Measurements from ENCODE around the gene SETDB2. TPM values are rescaled to one million over a fixed set of nuclear protein-coding genes. Genes with fewer than 3 reads are reported as not detected.
A peak's percentile ranks its signal among the peaks of the same experiment; 100 is the strongest.

The SETDB2 gene
- total RNA-seq, 1 experiment from 2014 or later = 4.9 TPM

DNA sequence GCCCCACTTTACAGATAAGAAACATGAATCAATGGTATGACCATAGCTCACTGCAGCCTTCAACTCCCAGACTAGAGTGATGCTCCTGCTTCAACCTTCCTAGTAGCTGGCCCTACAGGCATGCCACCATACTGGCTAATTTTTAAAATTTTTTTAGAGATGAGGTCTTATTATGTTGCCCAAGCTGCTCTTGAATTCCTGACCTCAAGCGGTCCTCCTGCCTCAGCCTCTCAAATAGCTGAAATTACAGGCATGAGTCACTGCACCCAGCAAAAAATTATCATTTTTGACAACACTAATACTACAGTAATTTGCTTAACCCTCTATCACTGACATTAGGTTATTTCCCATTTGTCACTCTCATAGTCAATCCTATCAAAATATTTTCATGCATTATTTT is 15.0 kb upstream of the SETDB2 start:
- Mint-ChIP-seq H3K4me1 (ENCODE audit: low read depth, unreplicated experiment) (no peaks in the 10 kb centered on the region), H3K27ac (ENCODE audit: unreplicated experiment) (no peak overlapping the region), H3K9me3 (ENCODE audit: low read depth, unreplicated experiment) (no peaks in the 10 kb centered on the region), H3K36me3 (ENCODE audit: insufficient read depth, unreplicated experiment) (no peaks in the 10 kb centered on the region), H3K4me3 (ENCODE audit: low read depth, unreplicated experiment) (no peak overlapping the region), H3K27me3 (ENCODE audit: unreplicated experiment) (no peaks in the 10 kb centered on the region)
- BruUV-seq (replicated peaks) = no TSS peak
- CTCF ChIA-PET = no interaction called here
- TF ChIP-seq, protein P1, sequence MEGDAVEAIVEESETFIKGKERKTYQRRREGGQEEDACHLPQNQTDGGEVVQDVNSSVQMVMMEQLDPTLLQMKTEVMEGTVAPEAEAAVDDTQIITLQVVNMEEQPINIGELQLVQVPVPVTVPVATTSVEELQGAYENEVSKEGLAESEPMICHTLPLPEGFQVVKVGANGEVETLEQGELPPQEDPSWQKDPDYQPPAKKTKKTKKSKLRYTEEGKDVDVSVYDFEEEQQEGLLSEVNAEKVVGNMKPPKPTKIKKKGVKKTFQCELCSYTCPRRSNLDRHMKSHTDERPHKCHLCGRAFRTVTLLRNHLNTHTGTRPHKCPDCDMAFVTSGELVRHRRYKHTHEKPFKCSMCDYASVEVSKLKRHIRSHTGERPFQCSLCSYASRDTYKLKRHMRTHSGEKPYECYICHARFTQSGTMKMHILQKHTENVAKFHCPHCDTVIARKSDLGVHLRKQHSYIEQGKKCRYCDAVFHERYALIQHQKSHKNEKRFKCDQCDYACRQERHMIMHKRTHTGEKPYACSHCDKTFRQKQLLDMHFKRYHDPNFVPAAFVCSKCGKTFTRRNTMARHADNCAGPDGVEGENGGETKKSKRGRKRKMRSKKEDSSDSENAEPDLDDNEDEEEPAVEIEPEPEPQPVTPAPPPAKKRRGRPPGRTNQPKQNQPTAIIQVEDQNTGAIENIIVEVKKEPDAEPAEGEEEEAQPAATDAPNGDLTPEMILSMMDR (IDR thresholded peaks at IDR 0.05; ENCODE audit: unreplicated experiment) = no peak
- DNase-seq = no peak
- intact Hi-C loops (cut with micrococcal nuclease; ENCODE audit: unreplicated experiment) = no loop called here

DNA sequence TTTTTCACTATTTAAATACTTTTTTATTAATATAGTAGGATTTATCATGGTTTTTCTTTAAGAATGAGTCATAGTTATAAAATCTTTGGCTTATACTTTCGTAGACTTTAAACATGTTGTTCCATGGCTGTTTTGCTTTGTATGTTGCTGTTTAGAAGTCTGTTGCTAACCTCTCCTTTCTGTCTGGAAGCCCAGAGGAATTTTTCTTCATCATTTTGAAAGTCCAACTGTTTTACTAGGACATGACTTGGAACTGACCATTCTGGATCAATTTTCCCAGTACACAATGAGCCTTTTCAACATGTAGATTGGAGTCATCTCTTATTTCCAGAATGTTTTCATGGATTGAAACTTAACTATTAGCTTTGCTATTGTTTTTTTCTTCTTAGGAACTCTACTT is 8.1 kb upstream of the SETDB2 start:
- no peak overlapping the region for H3K27ac Mint-ChIP-seq (ENCODE audit: unreplicated experiment)
- no peaks in the 10 kb centered on the region for H3K4me1 Mint-ChIP-seq (ENCODE audit: low read depth, unreplicated experiment)
- BruUV-seq (replicated peaks) = no TSS peak
- TF ChIP-seq, protein P1 (IDR thresholded peaks at IDR 0.05; ENCODE audit: unreplicated experiment) = no peak
- H3K9me3 Mint-ChIP-seq (ENCODE audit: low read depth, unreplicated experiment) = no peaks in the 10 kb centered on the region
- CTCF ChIA-PET = no interaction called here
- no peaks in the 10 kb centered on the region for H3K27me3 Mint-ChIP-seq (ENCODE audit: unreplicated experiment)
- no peak overlapping the region for H3K4me3 Mint-ChIP-seq (ENCODE audit: low read depth, unreplicated experiment)
- H3K36me3 Mint-ChIP-seq (ENCODE audit: insufficient read depth, unreplicated experiment) = no peaks in the 10 kb centered on the region
- DNase-seq = no peak
- intact Hi-C loops (cut with micrococcal nuclease; ENCODE audit: unreplicated experiment) = no loop called here

DNA sequence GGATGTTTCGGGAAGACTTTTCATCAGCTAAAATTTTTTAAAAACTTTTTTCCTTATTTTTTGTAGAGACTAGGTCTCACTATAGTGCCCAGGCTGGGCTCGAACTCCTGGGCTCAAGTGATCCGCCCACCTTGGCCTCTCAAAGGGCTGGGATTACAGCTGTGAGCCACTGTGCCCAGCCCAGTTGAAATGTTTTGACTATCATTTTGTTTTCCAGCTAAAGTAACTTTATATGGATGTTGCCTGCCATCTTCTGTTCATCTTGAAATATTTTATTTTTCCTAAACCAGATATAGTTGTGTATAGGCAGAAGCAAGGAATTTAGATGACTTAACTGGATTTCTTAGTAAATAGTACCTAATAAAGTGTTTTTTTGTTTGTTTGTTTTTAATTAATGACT is 7.2 kb upstream of the SETDB2 start:
- no peaks in the 10 kb centered on the region for H3K36me3 Mint-ChIP-seq (ENCODE audit: insufficient read depth, unreplicated experiment)
- H3K27me3 Mint-ChIP-seq (ENCODE audit: unreplicated experiment) = no peaks in the 10 kb centered on the region
- CTCF ChIA-PET = no interaction called here
- no peak overlapping the region for H3K4me3 Mint-ChIP-seq (ENCODE audit: low read depth, unreplicated experiment)
- H3K9me3 Mint-ChIP-seq (ENCODE audit: low read depth, unreplicated experiment) = no peaks in the 10 kb centered on the region
- no TSS peak for BruUV-seq (replicated peaks)
- peak; percentile 1 for DNase-seq
- intact Hi-C loops (cut with micrococcal nuclease; ENCODE audit: unreplicated experiment) = loop anchor here (1.0 kb wide), 1 partner anchor 136 kb away; no protein-coding TSS in a partner anchor
- TF ChIP-seq, protein P1 (IDR thresholded peaks at IDR 0.05; ENCODE audit: unreplicated experiment) = no peak
- no peak overlapping the region for H3K27ac Mint-ChIP-seq (ENCODE audit: unreplicated experiment)
- no peaks in the 10 kb centered on the region for H3K4me1 Mint-ChIP-seq (ENCODE audit: low read depth, unreplicated experiment)

DNA sequence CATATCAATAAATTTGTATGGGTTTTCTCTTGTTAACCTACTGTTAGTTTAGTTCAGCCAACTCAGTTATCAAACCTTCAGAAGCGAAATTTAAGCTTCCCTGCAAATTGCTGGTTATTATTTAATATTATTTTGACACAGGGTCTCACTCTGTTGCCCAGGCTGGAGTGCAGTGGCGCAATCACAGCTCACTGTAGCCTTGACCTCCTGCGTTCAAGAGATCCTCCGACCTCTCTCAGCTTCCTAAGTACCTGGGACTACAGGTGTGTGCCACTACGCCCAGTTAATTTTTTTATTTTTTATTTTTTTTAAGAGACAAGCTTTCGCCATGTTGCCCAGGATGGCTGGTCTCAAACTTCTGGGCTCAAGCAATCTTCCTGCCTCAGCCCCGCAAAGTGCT is 6.4 kb upstream of the SETDB2 start:
- DNase-seq = no peak
- no peaks in the 10 kb centered on the region for H3K27me3 Mint-ChIP-seq (ENCODE audit: unreplicated experiment)
- TF ChIP-seq, protein P1 (IDR thresholded peaks at IDR 0.05; ENCODE audit: unreplicated experiment) = no peak
- BruUV-seq (replicated peaks) = no TSS peak
- no peaks in the 10 kb centered on the region for H3K9me3 Mint-ChIP-seq (ENCODE audit: low read depth, unreplicated experiment)
- H3K4me3 Mint-ChIP-seq (ENCODE audit: low read depth, unreplicated experiment) = no peak overlapping the region
- no peaks in the 10 kb centered on the region for H3K36me3 Mint-ChIP-seq (ENCODE audit: insufficient read depth, unreplicated experiment)
- H3K4me1 Mint-ChIP-seq (ENCODE audit: low read depth, unreplicated experiment) = no peaks in the 10 kb centered on the region
- CTCF ChIA-PET = no interaction called here
- H3K27ac Mint-ChIP-seq (ENCODE audit: unreplicated experiment) = no peak overlapping the region
- intact Hi-C loops (cut with micrococcal nuclease; ENCODE audit: unreplicated experiment) = loop anchor here (1.0 kb wide), 1 partner anchor 136 kb away; no protein-coding TSS in a partner anchor
